ENCODE data around the gene MISP3. TPM values are rescaled to one million over a fixed set of nuclear protein-coding genes. Genes with fewer than 3 reads are reported as not detected.
A peak's percentile ranks its signal among the peaks of the same experiment; 100 is the strongest.
"Not testable (repeated sequence)": the region's sequence is repeated elsewhere in the genome, so short reads cannot be mapped to it uniquely, and the experiment has no call there.

MISP3 gene
- total RNA-seq: 0.68 and 1.5 TPM in 2 replicates

DNA sequence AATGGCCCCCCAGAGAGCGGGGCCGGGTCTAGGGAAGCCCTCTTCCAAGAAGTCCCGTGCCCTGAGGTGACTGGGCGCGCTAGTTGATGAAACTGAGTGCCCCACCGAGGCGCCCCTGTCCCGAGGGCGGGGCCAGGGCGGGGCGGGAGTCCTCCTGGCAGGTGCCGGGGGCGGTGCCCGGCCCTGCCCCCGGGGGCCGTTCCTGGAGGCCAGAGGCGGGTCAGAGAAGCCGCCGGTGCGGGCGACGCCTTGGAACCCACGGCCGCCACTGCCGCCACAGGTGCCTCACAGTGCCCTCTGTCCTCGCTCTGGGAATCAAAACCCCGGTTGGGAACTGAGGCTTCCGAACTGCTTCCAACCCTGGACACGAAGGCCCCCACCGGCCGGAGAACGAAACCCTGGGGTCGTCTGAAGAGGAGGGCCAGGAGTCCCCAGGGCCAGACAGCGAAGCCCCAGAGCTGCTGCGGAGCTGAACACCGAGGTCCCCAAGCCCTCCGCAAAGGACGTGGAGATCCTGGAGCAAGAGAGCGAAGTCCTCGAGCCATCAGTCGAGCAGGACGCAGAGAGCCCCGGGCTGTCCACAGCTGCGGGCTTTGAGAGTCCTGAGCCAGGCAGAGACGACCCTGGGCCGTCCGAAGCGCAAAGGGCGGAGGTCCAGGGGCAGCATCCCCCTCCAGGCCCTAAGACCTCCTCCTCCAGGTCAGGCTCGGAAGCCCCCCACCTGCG is at the start of gene MISP3:
MISP3 (plus strand) TSS at position 252 of the 726 bp plus-strand sequence. CDS start 524 bp downstream, outside the sequence.
- TF ChIP-seq CTCF (IDR thresholded peaks at IDR 0.05; ENCODE audit: insufficient read depth, low read length, poor library complexity, severe bottlenecking): no peak
- Histone ChIP-seq H3K36me3 (ENCODE audit: control insufficient read depth, insufficient read depth, low read length) (no peaks in the 10 kb centered on the region), H3K27me3 (ENCODE audit: control insufficient read depth, insufficient read depth, low read length) (no peaks in the 10 kb centered on the region), H3K4me3 (ENCODE audit: low read depth, low read length) (peak within 1 kb of the TSS; percentile 78)
- no peak for DNase-seq (ENCODE audit: low read depth)

GRCh38 chr19:14023404-14024235 is 49.0 kb upstream of the MISP3 start:
- Histone ChIP-seq H3K4me3 (ENCODE audit: low read depth, low read length) (no peak overlapping the region), H3K27me3 (ENCODE audit: control insufficient read depth, insufficient read depth, low read length) (peaks cover 5% of the 10 kb centered on the region), H3K36me3 (ENCODE audit: control insufficient read depth, insufficient read depth, low read length) (no peaks in the 10 kb centered on the region)
- peak; percentile 64 for TF ChIP-seq CTCF (IDR thresholded peaks at IDR 0.05; ENCODE audit: insufficient read depth, low read length, poor library complexity, severe bottlenecking)
- DNase-seq (ENCODE audit: low read depth): no peak

DNA sequence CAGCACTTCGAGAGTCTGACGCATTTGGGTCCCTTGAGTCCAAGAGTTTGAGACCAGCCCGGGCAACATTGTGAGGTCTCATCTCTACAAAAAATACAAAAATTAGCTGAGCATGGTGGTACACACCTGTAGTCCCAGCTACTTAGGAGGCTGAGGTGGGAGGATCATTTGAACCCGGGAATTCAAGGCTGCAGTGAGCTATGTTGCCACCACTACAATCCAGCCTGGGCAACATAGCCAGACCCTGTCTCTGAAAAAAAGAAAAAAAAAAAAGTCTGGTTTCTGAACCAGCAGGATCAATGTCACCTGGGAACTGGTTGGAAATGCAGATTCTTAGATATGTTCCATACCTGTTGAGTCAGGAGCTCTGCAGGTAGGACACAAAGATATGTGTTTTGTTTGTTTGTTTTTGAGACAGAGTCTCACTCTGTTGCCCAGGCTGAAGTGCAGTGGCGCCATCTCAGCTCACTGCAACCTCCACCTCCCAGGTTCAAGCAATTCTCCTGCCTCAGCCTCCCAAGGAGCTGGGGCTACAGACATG is 45.9 kb upstream of the MISP3 start:
- H3K36me3 ChIP-seq (ENCODE audit: control insufficient read depth, insufficient read depth, low read length); DNase-seq (ENCODE audit: low read depth); H3K27me3 ChIP-seq (ENCODE audit: control insufficient read depth, insufficient read depth, low read length); H3K4me3 ChIP-seq (ENCODE audit: low read depth, low read length): not testable (repeated sequence)

- no peak for DNase-seq (ENCODE audit: low read depth)
- H3K4me3 ChIP-seq (ENCODE audit: low read depth, low read length): no peak within 1 kb of the TSS
- no peaks in the 10 kb centered on the region for H3K36me3 ChIP-seq (ENCODE audit: control insufficient read depth, insufficient read depth, low read length)
- H3K27me3 ChIP-seq (ENCODE audit: control insufficient read depth, insufficient read depth, low read length): peaks cover 8% of the 10 kb centered on the region
- no peak for TF ChIP-seq CTCF (IDR thresholded peaks at IDR 0.05; ENCODE audit: insufficient read depth, low read length, poor library complexity, severe bottlenecking)
These were observed 44.6 kb upstream of the MISP3 start, which contains the start of gene RLN3 for GRCh38 chr19:14027856-14028450. TSS of gene RLN3 (plus strand) at chr19:14028148. CDS start at chr19:14028205, 57 bp downstream.

DNA sequence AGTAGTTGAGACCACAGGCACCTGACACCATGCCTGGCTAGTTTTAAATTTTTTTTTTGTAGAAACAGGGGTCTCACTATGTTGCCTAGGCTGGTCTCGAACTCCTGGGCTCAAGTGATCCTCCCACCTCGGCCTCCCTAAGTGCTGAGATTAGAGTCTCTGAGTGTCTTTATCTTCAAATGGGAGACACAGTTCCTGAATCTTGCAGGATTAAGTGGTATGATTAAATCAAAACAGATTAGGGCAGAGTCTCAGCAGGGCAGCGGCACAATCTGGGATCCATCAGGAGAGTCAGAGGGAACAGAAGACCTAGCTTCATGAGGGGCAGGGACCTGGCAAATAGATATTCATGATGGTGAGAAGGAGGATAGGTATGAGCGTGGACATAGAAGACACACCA is 43.7 kb upstream of the MISP3 start:
- Histone ChIP-seq H3K4me3 (ENCODE audit: low read depth, low read length) (no peak overlapping the region), H3K36me3 (ENCODE audit: control insufficient read depth, insufficient read depth, low read length) (no peaks in the 10 kb centered on the region), H3K27me3 (ENCODE audit: control insufficient read depth, insufficient read depth, low read length) (peaks cover 8% of the 10 kb centered on the region)
- TF ChIP-seq CTCF (IDR thresholded peaks at IDR 0.05; ENCODE audit: insufficient read depth, low read length, poor library complexity, severe bottlenecking): no peak
- no peak for DNase-seq (ENCODE audit: low read depth)

Data from kidney epithelial cell (primary cell).